Omental fat pad (tissue), 4 donors: ENCODE data around the gene WDR5B. TPM values are rescaled to one million over a fixed set of nuclear protein-coding genes. Genes with fewer than 3 reads are reported as not detected.
A peak's percentile ranks its signal among the peaks of the same experiment; 100 is the strongest.

Experiments
- ATAC-seq: fragments of 150-250 bp; one replicate; pipeline ENCODE4 v1.9.1; 2016; ENCODE audit warnings: mild to moderate bottlenecking, moderate library complexity; ENCODE audit not compliant: low FRiP score
- DNase-seq: peaks from one replicate; pipeline ENCODE4 v3.0.0-alpha.2; 2019; ENCODE audit warnings: low spot score
- total RNA-seq, 4 donors: library from RNA; depleted of rRNA; stranded (reverse); fragments of >200 nt; gene quantifications; one replicate each; pipeline ENCODE4 v1.1.0, GENCODE V29; 2016
- TF ChIP-seq, protein P1 (sequence below), 3 donors: fragments of 450-650 bp; IDR thresholded peaks; one replicate each; pipeline ENCODE4 v1.5.1; 2016 to 2017; ENCODE audit warnings: antibody characterized with exemption in 3 of 3, mild to moderate bottlenecking in 3 of 3, moderate library complexity in 2 of 3

WDR5B gene
- total RNA-seq, 4 donors from 2014 or later, result 3.0 to 6.6 (median 3.4) TPM

GRCh38 chr3:122421836-122422235 is 6.0 kb upstream of the WDR5B start:
- ATAC-seq, result no peak
- TF ChIP-seq, protein P1, sequence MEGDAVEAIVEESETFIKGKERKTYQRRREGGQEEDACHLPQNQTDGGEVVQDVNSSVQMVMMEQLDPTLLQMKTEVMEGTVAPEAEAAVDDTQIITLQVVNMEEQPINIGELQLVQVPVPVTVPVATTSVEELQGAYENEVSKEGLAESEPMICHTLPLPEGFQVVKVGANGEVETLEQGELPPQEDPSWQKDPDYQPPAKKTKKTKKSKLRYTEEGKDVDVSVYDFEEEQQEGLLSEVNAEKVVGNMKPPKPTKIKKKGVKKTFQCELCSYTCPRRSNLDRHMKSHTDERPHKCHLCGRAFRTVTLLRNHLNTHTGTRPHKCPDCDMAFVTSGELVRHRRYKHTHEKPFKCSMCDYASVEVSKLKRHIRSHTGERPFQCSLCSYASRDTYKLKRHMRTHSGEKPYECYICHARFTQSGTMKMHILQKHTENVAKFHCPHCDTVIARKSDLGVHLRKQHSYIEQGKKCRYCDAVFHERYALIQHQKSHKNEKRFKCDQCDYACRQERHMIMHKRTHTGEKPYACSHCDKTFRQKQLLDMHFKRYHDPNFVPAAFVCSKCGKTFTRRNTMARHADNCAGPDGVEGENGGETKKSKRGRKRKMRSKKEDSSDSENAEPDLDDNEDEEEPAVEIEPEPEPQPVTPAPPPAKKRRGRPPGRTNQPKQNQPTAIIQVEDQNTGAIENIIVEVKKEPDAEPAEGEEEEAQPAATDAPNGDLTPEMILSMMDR (IDR thresholded peaks at IDR 0.05), result no peak
- DNase-seq, result no peak

GRCh38 chr3:122421101-122421500 is 5.2 kb upstream of the WDR5B start:
- ATAC-seq (no peak), DNase-seq (no peak)
- TF ChIP-seq, protein P1 (IDR thresholded peaks at IDR 0.05), result no peak

DNA sequence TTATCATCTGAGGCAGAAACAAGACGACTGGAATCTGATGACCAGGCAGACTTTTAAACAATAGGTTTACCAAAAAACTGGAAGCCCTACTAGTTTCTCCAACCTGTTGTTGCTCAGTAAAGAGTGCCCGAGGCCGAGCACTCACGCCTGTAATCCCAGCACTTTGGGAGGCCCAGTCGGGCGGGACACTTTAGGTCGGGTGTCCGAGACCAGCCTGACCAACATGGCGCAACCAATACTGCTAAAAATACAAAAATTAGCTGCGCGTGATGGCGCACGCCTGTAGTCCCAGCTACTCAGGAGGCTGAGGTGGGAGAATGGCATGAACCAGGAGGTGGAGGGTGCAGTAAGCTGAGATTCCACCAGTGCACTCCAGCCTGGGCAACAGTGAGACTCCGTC is 1.1 kb upstream of the WDR5B start:
- TF ChIP-seq, protein P1 (IDR thresholded peaks at IDR 0.05), result no peak
- DNase-seq, result no peak
- no peak for ATAC-seq

DNA sequence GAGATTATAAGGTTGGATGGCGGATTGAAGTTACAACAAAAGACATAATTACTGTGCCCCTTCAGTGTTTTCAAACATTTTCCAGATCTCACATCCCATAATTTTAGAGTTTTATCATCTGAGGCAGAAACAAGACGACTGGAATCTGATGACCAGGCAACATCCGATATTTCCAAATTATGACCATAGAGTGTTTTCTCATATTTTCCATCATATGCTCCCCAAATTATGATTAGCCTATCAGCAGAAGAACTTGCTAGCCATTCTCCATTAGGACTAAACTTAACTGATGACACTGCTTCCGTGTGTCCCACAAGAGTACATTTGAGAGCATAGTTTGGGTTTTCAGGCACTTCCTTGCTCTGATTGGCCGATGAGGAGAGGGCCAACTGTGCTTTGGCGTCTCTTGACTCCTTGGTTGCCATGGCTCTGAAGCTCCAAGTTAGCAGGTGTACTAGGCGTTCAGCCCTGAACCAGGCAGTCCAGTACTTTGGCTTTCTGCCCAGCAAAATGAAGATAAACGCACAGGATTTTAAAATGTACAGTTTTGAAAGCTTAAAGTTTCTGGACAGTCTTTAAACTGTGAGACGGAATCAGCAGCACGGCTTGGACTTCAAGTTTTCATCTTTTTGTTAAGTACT is 638 bp downstream of the WDR5B start:
- DNase-seq (no peak), ATAC-seq (peak; percentile 32)
- TF ChIP-seq, protein P1 (IDR thresholded peaks at IDR 0.05), result no peak

- ATAC-seq (no peak), DNase-seq (no peak)
- TF ChIP-seq, protein P1 (IDR thresholded peaks at IDR 0.05), result no peak
Observed at GRCh38 chr3:122414391-122414790, 1.5 kb downstream of the WDR5B start.

- DNase-seq, result no peak
- TF ChIP-seq, protein P1 (IDR thresholded peaks at IDR 0.05), result no peak
- ATAC-seq, result no peak
Observed at GRCh38 chr3:122410639-122411038, 5.2 kb downstream of the WDR5B start.

DNA sequence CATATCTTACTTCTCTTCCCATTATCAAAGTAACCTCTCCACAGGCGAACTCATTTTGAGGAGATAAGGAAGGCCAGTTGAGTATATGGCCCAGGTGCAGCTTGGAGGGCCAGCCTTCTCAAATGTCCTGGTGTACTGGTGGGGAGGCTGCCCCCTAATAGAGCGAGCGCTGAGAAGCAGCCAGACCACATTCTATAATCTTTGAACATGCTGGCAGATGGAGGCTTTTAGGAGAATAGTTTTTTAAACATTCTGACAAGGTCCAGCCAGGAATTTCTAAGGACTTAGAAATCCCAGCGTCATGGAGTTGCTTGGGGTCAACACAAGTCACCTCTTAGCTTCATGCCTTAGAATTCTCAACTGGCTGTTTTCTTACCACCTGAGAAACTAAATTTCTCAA is 5.8 kb downstream of the WDR5B start:
- ATAC-seq (no peak), DNase-seq (no peak)
- TF ChIP-seq, protein P1 (IDR thresholded peaks at IDR 0.05), result no peak
